MM.1S (cell line): ENCODE results near the gene OXER1.

Experiments used
- DNase-seq: peaks from one replicate; pipeline ENCODE4 v3.0.0-alpha.2; 2015
- H2AFZ ChIP-seq: fragments of 300-600 bp; sonication (generic); 2 replicates; pipeline ENCODE4 v1.6.0; 2016; ENCODE audit warnings: antibody characterized with exemption, low read length
- H3F3A ChIP-seq: fragments of 300-600 bp; sonication (generic); 2 replicates; pipeline ENCODE4 v1.6.1; 2016; ENCODE audit warnings: mild to moderate bottlenecking, antibody characterized with exemption, low read length, moderate library complexity, mixed read lengths; ENCODE audit not compliant: insufficient read depth
- H3K27ac ChIP-seq: fragments of 300-600 bp; sonication (generic); 2 replicates; pipeline ENCODE4 v1.5.1; 2016; ENCODE audit warnings: mild to moderate bottlenecking, low read length
- H3K27me3 ChIP-seq: fragments of 300-600 bp; sonication (generic); replicated peaks from 2 replicates; pipeline ENCODE4 v1.6.0; 2016; ENCODE audit warnings: low read length; ENCODE audit not compliant: insufficient read depth
- H3K36me3 ChIP-seq: fragments of 300-600 bp; sonication (generic); replicated peaks from 2 replicates; pipeline ENCODE4 v1.6.1; 2016; ENCODE audit warnings: mild to moderate bottlenecking, low read length, mixed read lengths; ENCODE audit not compliant: insufficient read depth
- H3K4me1 ChIP-seq: fragments of 300-600 bp; sonication (generic); 2 replicates; pipeline ENCODE4 v1.6.1; 2016; ENCODE audit warnings: low read length, mixed read lengths
- H3K4me2 ChIP-seq: fragments of 300-600 bp; sonication (generic); 2 replicates; pipeline ENCODE4 v1.6.0; 2016; ENCODE audit warnings: low read depth, low read length
- H3K4me3 ChIP-seq: fragments of 300-600 bp; sonication (generic); 2 replicates; pipeline ENCODE4 v1.5.1; 2016; ENCODE audit warnings: low read length, mixed read lengths
- H3K79me2 ChIP-seq: fragments of 300-600 bp; sonication (generic); 2 replicates; pipeline ENCODE4 v1.6.1; 2016; ENCODE audit warnings: mixed run types, low read length, mixed read lengths
- H3K9ac ChIP-seq: fragments of 300-600 bp; sonication (generic); 2 replicates; pipeline ENCODE4 v1.6.1; 2016; ENCODE audit warnings: low read length, mixed read lengths
- H3K9me2 ChIP-seq: fragments of 300-600 bp; sonication (generic); replicated peaks from 2 replicates; pipeline ENCODE4 v1.6.1; 2016; ENCODE audit warnings: mild to moderate bottlenecking, low read length, mixed read lengths; ENCODE audit not compliant: insufficient read depth
- H3K9me3 ChIP-seq: fragments of 300-600 bp; sonication (generic); replicated peaks from 2 replicates; pipeline ENCODE4 v1.6.1; 2016; ENCODE audit warnings: mild to moderate bottlenecking, low read length, mixed read lengths; ENCODE audit not compliant: insufficient read depth
- H4K20me1 ChIP-seq: fragments of 300-600 bp; sonication (generic); 2 replicates; pipeline ENCODE4 v1.6.1; 2016; ENCODE audit warnings: mild to moderate bottlenecking, low read length, moderate library complexity, mixed read lengths; ENCODE audit not compliant: insufficient read depth
- CTCF ChIP-seq: fragments of 300-600 bp; sonication (generic); IDR thresholded peaks from 2 replicates; pipeline ENCODE4 v1.5.1; 2016; ENCODE audit warnings: antibody characterized with exemption, low read length, mixed read lengths
- EZH2 ChIP-seq: fragments of 300-600 bp; sonication (generic); optimal IDR thresholded peaks from 2 replicates; pipeline ENCODE3; 2017; ENCODE audit warnings: low read depth, mild to moderate bottlenecking, antibody characterized with exemption, low read length, mixed read lengths
- EZH2phosphoT487 ChIP-seq: fragments of 300-600 bp; sonication (generic); IDR thresholded peaks from 2 replicates; pipeline ENCODE4 v1.6.1; 2018; ENCODE audit warnings: antibody characterized with exemption, low read length

OXER1 gene

GRCh38 chr2:42804338-42804737, 40.4 kb upstream of the OXER1 start:
- H3K36me3 ChIP-seq = no peaks in the 10 kb centered on the region
- no peak overlapping the region for H3K4me2 ChIP-seq
- TF ChIP-seq CTCF (no peak), EZH2phosphoT487 (no peak), EZH2 (no peak)
- H3K79me2 ChIP-seq = no peaks in the 10 kb centered on the region
- no peak overlapping the region for H3K27ac ChIP-seq
- no peak overlapping the region for H2AFZ ChIP-seq
- H4K20me1 ChIP-seq = no peaks in the 10 kb centered on the region
- no peaks in the 10 kb centered on the region for H3K9me3 ChIP-seq
- no peak for DNase-seq
- H3F3A ChIP-seq = no peaks in the 10 kb centered on the region; the same call in 1 of the 2 replicates
- H3K4me1 ChIP-seq = 0 out of 2 replicates have a peak, but pooled peaks cover 5% of the 10 kb centered on the region
- no peak overlapping the region for H3K4me3 ChIP-seq
- H3K9me2 ChIP-seq = no peaks in the 10 kb centered on the region
- no peak overlapping the region for H3K9ac ChIP-seq
- no peaks in the 10 kb centered on the region for H3K27me3 ChIP-seq

DNA sequence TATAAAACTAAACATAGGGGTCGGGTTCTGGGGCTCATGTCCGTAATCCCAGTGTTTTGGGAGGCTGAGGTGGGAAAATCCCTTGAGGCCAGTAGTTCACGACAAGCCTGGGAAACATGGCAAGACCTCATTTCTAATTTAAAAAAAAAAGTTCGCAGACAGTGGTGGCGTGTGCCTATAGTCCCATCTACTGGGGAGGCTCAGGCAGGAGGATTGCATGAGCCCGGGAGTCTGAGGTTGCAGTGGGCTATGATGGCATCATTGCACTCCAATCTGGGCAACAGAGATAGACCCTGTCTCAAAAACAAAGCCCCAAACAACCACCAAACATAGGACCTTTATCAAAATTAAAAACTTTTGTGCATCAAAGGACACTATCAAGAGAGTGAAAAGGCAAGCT, 38.2 kb upstream of the OXER1 start:
- Histone ChIP-seq H3K27me3 (no peaks in the 10 kb centered on the region), H3K27ac (no peak overlapping the region), H3F3A (no peaks in the 10 kb centered on the region), H3K36me3 (no peaks in the 10 kb centered on the region), H3K4me1 (no peaks in the 10 kb centered on the region), H3K9ac (no peak overlapping the region), H4K20me1 (no peaks in the 10 kb centered on the region), H3K4me3 (no peak overlapping the region), H3K9me2 (no peaks in the 10 kb centered on the region), H3K79me2 (no peaks in the 10 kb centered on the region), H3K4me2 (no peak overlapping the region), H2AFZ (no peak overlapping the region), H3K9me3 (no peaks in the 10 kb centered on the region)
- TF ChIP-seq CTCF (no peak), EZH2phosphoT487 (no peak), EZH2 (no peak)
- no peak for DNase-seq

- H3K4me3 ChIP-seq = no peak overlapping the region
- no peaks in the 10 kb centered on the region for H3K79me2 ChIP-seq
- no peak overlapping the region for H2AFZ ChIP-seq
- H3K27me3 ChIP-seq = no peaks in the 10 kb centered on the region
- H3K9me2 ChIP-seq = no peaks in the 10 kb centered on the region
- no peaks in the 10 kb centered on the region for H4K20me1 ChIP-seq
- no peaks in the 10 kb centered on the region for H3K4me1 ChIP-seq
- H3K36me3 ChIP-seq = no peaks in the 10 kb centered on the region
- no peak overlapping the region for H3K9ac ChIP-seq
- H3F3A ChIP-seq = no peaks in the 10 kb centered on the region
- no peak overlapping the region for H3K27ac ChIP-seq
- H3K4me2 ChIP-seq = no peak overlapping the region
- H3K9me3 ChIP-seq = no peaks in the 10 kb centered on the region
- no peak for TF ChIP-seq CTCF
- DNase-seq = no peak
Observed at GRCh38 chr2:42801381-42801780, 37.4 kb upstream of the OXER1 start.

DNA sequence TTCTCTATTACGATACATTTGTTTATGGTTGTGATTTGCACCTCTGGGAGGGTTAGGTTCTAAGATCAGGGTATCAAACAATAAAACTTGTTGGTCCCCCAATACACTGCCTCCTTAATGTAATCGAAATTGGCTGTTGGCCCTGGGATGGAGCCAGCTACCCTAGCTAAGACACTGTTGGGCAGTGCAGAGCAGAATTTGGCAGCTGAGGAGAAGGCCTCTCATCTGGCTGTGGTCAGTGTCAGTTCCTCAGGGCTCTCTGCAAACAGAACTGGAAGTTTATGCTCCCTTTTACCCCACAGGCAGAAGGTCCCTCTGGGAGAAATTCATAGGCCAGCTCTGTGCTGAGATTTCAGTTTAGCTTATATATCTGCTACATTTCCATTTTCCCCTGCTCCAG, 37.0 kb upstream of the OXER1 start:
- Histone ChIP-seq H3K4me3 (no peak overlapping the region), H3K27ac (no peak overlapping the region), H3K79me2 (no peaks in the 10 kb centered on the region), H3K36me3 (no peaks in the 10 kb centered on the region), H3K9me2 (no peaks in the 10 kb centered on the region), H2AFZ (no peak overlapping the region), H3K9me3 (no peaks in the 10 kb centered on the region), H3K4me2 (no peak overlapping the region), H3K9ac (no peak overlapping the region), H3K4me1 (no peaks in the 10 kb centered on the region), H4K20me1 (no peaks in the 10 kb centered on the region), H3F3A (no peaks in the 10 kb centered on the region), H3K27me3 (no peaks in the 10 kb centered on the region)
- no peak for DNase-seq
- TF ChIP-seq EZH2 = no peak
- TF ChIP-seq CTCF = no peak
- TF ChIP-seq EZH2phosphoT487 = no peak
